HEK293 (cell line): Measurements from ENCODE around the gene ZFPM1.

Experiments
- CTCF ChIA-PET: fragments of 350-600 bp; formaldehyde crosslinking; extraction: SDS; loops from one replicate; lab custom pipeline; 2021; ENCODE audit warnings: antibody characterized with exemption; lab: Yijun Ruan, JAX
- POLR2A ChIA-PET: fragments of 300-600 bp; formaldehyde crosslinking; extraction: SDS; loops from one replicate; lab custom pipeline; 2020; ENCODE audit warnings: antibody characterized with exemption, inconsistent platforms; lab: Yijun Ruan, JAX
- H3K27ac ChIP-seq: fragments of 200-500 bp; sonication (Bioruptor generic); 2 replicates; pipeline ENCODE4 v1.5.1; 2014; ENCODE audit warnings: low read depth, low read length, control low read depth, inconsistent platforms; ENCODE audit errors: extremely low read depth
- H3K36me3 ChIP-seq, 2 experiments: fragments of 200-500 bp in 1 of 2; sonication (Bioruptor generic) in 1 of 2; 1 replicate in 1 of 2; 2 replicates in 1 of 2; pipeline ENCODE4 v1.5.1; 2014 to 2017; ENCODE audit warnings: inconsistent platforms in 2 of 2, low read length in 2 of 2; ENCODE audit not compliant: control insufficient read depth in 2 of 2, insufficient read depth in 1 of 2
- H3K4me1 ChIP-seq: fragments of 200-500 bp; sonication (Bioruptor generic); 2 replicates; pipeline ENCODE4 v1.5.1; 2014; ENCODE audit warnings: mild to moderate bottlenecking, low read length, inconsistent platforms; ENCODE audit not compliant: control insufficient read depth, insufficient read depth
- H3K4me3 ChIP-seq: 2 replicates; pipeline ENCODE4 v1.5.1; 2011; ENCODE audit warnings: low read depth, mild to moderate bottlenecking, control low read depth, low read length, moderate library complexity
- H3K9me3 ChIP-seq: fragments of 200-500 bp; sonication (Bioruptor generic); 2 replicates; pipeline ENCODE4 v1.5.1; 2014; ENCODE audit warnings: low read depth, low read length, inconsistent platforms; ENCODE audit not compliant: control insufficient read depth, insufficient read depth
- BCL11A ChIP-seq: fragments of 450-650 bp; formaldehyde crosslinking; IDR thresholded peaks from 2 replicates; pipeline ENCODE4 v1.5.1; 2016; ENCODE audit warnings: low read depth, missing biosample characterization, missing genetic modification characterization
- GFI1B ChIP-seq: fragments of 450-650 bp; formaldehyde crosslinking; IDR thresholded peaks from 2 replicates; pipeline ENCODE4 v1.5.1; 2016; ENCODE audit warnings: missing biosample characterization, missing genetic modification characterization
- GLIS2 ChIP-seq: fragments of 450-650 bp; formaldehyde crosslinking; IDR thresholded peaks from 2 replicates; pipeline ENCODE4 v1.5.1; 2016; ENCODE audit warnings: missing biosample characterization, missing genetic modification characterization
- KLF8 ChIP-seq: fragments of 450-650 bp; formaldehyde crosslinking; IDR thresholded peaks from 2 replicates; pipeline ENCODE4 v1.5.1; 2016; ENCODE audit warnings: missing biosample characterization, missing genetic modification characterization
- OSR2 ChIP-seq: fragments of 450-650 bp; formaldehyde crosslinking; IDR thresholded peaks from 2 replicates; pipeline ENCODE4 v1.5.1; 2016; ENCODE audit warnings: missing biosample characterization, missing genetic modification characterization
- REPIN1 ChIP-seq: fragments of 450-650 bp; formaldehyde crosslinking; IDR thresholded peaks from 2 replicates; pipeline ENCODE4 v1.5.1; 2017; ENCODE audit warnings: missing biosample characterization, missing genetic modification characterization, low read depth
- ZFHX2 ChIP-seq: fragments of 450-650 bp; formaldehyde crosslinking; conservative IDR thresholded peaks from 2 replicates; pipeline ENCODE4 v1.5.1; 2016; ENCODE audit warnings: missing biosample characterization, missing genetic modification characterization
- ZFP3 ChIP-seq: fragments of 450-650 bp; formaldehyde crosslinking; IDR thresholded peaks from 2 replicates; pipeline ENCODE4 v1.5.1; 2016; ENCODE audit warnings: low read depth, missing biosample characterization, missing genetic modification characterization
- ZFP37 ChIP-seq: fragments of 450-650 bp; formaldehyde crosslinking; IDR thresholded peaks from 2 replicates; pipeline ENCODE4 v1.5.1; 2016; ENCODE audit warnings: missing biosample characterization, missing genetic modification characterization
- ZNF114 ChIP-seq: fragments of 450-650 bp; formaldehyde crosslinking; IDR thresholded peaks from 2 replicates; pipeline ENCODE4 v1.5.0; 2017; ENCODE audit warnings: missing biosample characterization, missing genetic modification characterization
- ZNF341 ChIP-seq: fragments of 450-650 bp; formaldehyde crosslinking; IDR thresholded peaks from 2 replicates; pipeline ENCODE4; 2016; ENCODE audit warnings: low read depth, missing biosample characterization, missing genetic modification characterization
- ZNF473 ChIP-seq: fragments of 450-650 bp; formaldehyde crosslinking; IDR thresholded peaks from 2 replicates; pipeline ENCODE4 v1.5.1; 2017; ENCODE audit warnings: missing biosample characterization, missing genetic modification characterization
- ZNF610 ChIP-seq: fragments of 450-650 bp; formaldehyde crosslinking; IDR thresholded peaks from 2 replicates; pipeline ENCODE4 v1.5.1; 2016; ENCODE audit warnings: missing biosample characterization, missing genetic modification characterization, borderline replicate concordance
- ZNF658 ChIP-seq: fragments of 450-650 bp; formaldehyde crosslinking; IDR thresholded peaks from 2 replicates; pipeline ENCODE4; 2016; ENCODE audit warnings: missing biosample characterization, missing genetic modification characterization
- ZNF701 ChIP-seq: fragments of 450-650 bp; formaldehyde crosslinking; IDR thresholded peaks from 2 replicates; pipeline ENCODE4 v1.5.1; 2016; ENCODE audit warnings: missing biosample characterization, missing genetic modification characterization
- ZNF707 ChIP-seq: fragments of 450-650 bp; formaldehyde crosslinking; IDR thresholded peaks from 2 replicates; pipeline ENCODE4 v1.5.1; 2016; ENCODE audit warnings: missing biosample characterization, missing genetic modification characterization
- TF ChIP-seq, protein P1 (sequence below): fragments of 450-650 bp; formaldehyde crosslinking; IDR thresholded peaks from 2 replicates; pipeline ENCODE4 v1.5.1; 2016; ENCODE audit warnings: missing biosample characterization, missing genetic modification characterization
- TF ChIP-seq, protein P2 (sequence below): fragments of 450-650 bp; formaldehyde crosslinking; IDR thresholded peaks from 2 replicates; pipeline ENCODE4 v1.5.1; 2016; ENCODE audit warnings: missing biosample characterization, missing genetic modification characterization, borderline replicate concordance

ZFPM1 gene

DNA sequence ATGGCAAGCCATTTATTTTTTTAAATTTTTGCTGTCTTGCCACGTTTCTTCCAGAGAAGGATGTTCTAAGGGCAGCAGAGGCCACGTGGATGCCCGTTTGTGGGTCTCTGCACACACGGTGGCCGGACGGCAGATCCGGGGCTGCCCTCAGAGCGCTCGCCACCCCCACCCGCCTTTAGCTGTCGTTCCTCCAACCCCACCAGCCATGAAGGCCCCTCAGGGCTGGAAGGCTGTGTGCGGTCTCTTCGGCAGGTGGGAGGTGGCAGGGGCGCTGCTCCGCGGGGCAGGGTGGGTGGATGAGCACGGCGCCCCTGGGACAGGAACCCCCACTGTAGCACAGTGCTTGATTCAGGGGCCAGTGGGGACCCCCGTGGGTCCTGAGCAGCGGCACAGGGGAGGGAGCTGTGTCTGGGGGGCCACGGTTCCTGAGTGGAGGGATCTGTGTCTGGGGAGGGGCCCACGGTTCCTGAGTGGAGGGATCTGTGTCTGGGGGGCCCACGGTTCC, 49.7 kb downstream of the ZFPM1 start:
- ChIA-PET POLR2A (no interaction called here), CTCF (interaction anchor here (0.6 to 0.7 kb wide), 2 partner anchors 55 to 56 kb away, joined by 4 read pairs; no protein-coding TSS in a partner anchor)
- Histone ChIP-seq H3K4me3 (no peak overlapping the region), H3K9me3 (no peaks in the 10 kb centered on the region), H3K36me3 (peaks cover 0 to 13% of the 10 kb centered on the region in 2 experiments; a peak in 1 of 3 replicates), H3K27ac (no peak overlapping the region), H3K4me1 (peaks cover 5% of the 10 kb centered on the region)
- TF ChIP-seq ZNF610 (tag by site-specific recombination) (no peak), GLIS2 (tag by site-specific recombination) (0 out of 2 replicates have a peak, but pooled peaks have one; percentile 17)

DNA sequence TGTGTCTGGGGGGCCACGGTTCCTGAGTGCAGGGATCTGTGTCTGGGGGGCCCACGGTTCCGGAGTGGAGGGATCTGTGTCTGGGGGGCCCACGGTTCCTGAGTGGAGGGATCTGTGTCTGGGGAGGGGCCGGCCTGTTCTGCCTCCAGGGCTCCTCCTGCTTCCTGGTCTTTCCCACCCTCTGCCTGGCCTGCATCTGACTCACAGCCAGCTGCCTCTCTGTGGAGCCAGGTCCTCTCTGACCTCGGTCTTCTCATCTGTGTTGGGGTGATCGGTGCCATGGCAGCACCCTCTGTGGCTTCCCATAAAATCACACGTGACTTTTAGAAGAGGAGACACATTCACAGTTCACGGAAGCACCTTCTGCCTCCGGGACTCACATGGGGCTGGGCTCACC, 50.3 kb downstream of the ZFPM1 start:
- Histone ChIP-seq H3K36me3 (peaks cover 0 to 13% of the 10 kb centered on the region in 2 experiments; a peak in 1 of 3 replicates), H3K4me1 (peaks cover 5% of the 10 kb centered on the region), H3K9me3 (no peaks in the 10 kb centered on the region), H3K27ac (no peak overlapping the region), H3K4me3 (no peak overlapping the region)
- TF ChIP-seq ZNF707 (no peak), ZNF114 (tag by site-specific recombination) (no peak), OSR2 (tag by site-specific recombination) (no peak), GFI1B (no peak), BCL11A (tag by site-specific recombination) (no peak), ZFP37 (tag by site-specific recombination) (no peak), ZNF658 (no peak), ZNF341 (tag by site-specific recombination) (no peak), REPIN1 (no peak), ZNF473 (no peak), ZFP3 (tag by site-specific recombination) (no peak), KLF8 (tag by site-specific recombination) (no peak), ZFHX2 (tag by site-specific recombination) (no peak), ZNF701 (tag by site-specific recombination) (no peak)
- TF ChIP-seq, protein P1, sequence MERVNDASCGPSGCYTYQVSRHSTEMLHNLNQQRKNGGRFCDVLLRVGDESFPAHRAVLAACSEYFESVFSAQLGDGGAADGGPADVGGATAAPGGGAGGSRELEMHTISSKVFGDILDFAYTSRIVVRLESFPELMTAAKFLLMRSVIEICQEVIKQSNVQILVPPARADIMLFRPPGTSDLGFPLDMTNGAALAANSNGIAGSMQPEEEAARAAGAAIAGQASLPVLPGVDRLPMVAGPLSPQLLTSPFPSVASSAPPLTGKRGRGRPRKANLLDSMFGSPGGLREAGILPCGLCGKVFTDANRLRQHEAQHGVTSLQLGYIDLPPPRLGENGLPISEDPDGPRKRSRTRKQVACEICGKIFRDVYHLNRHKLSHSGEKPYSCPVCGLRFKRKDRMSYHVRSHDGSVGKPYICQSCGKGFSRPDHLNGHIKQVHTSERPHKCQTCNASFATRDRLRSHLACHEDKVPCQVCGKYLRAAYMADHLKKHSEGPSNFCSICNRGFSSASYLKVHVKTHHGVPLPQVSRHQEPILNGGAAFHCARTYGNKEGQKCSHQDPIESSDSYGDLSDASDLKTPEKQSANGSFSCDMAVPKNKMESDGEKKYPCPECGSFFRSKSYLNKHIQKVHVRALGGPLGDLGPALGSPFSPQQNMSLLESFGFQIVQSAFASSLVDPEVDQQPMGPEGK (tag by site-specific recombination) = no peak
- TF ChIP-seq, protein P2, sequence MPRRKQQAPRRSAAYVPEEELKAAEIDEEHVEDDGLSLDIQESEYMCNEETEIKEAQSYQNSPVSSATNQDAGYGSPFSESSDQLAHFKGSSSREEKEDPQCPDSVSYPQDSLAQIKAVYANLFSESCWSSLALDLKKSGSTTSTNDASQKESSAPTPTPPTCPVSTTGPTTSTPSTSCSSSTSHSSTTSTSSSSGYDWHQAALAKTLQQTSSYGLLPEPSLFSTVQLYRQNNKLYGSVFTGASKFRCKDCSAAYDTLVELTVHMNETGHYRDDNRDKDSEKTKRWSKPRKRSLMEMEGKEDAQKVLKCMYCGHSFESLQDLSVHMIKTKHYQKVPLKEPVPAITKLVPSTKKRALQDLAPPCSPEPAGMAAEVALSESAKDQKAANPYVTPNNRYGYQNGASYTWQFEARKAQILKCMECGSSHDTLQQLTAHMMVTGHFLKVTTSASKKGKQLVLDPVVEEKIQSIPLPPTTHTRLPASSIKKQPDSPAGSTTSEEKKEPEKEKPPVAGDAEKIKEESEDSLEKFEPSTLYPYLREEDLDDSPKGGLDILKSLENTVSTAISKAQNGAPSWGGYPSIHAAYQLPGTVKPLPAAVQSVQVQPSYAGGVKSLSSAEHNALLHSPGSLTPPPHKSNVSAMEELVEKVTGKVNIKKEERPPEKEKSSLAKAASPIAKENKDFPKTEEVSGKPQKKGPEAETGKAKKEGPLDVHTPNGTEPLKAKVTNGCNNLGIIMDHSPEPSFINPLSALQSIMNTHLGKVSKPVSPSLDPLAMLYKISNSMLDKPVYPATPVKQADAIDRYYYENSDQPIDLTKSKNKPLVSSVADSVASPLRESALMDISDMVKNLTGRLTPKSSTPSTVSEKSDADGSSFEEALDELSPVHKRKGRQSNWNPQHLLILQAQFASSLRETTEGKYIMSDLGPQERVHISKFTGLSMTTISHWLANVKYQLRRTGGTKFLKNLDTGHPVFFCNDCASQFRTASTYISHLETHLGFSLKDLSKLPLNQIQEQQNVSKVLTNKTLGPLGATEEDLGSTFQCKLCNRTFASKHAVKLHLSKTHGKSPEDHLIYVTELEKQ = no peak
- POLR2A ChIA-PET = no interaction called here
- CTCF ChIA-PET = interaction anchor here (0.6 kb wide), 1 partner anchor 56 kb away, joined by 4 read pairs; no protein-coding TSS in a partner anchor
